ENCODE measurements around the gene UAP1L1.
"Not testable (repeated sequence)": the region's sequence is repeated elsewhere in the genome, so short reads cannot be mapped to it uniquely, and the experiment has no call there.

UAP1L1 gene

DNA sequence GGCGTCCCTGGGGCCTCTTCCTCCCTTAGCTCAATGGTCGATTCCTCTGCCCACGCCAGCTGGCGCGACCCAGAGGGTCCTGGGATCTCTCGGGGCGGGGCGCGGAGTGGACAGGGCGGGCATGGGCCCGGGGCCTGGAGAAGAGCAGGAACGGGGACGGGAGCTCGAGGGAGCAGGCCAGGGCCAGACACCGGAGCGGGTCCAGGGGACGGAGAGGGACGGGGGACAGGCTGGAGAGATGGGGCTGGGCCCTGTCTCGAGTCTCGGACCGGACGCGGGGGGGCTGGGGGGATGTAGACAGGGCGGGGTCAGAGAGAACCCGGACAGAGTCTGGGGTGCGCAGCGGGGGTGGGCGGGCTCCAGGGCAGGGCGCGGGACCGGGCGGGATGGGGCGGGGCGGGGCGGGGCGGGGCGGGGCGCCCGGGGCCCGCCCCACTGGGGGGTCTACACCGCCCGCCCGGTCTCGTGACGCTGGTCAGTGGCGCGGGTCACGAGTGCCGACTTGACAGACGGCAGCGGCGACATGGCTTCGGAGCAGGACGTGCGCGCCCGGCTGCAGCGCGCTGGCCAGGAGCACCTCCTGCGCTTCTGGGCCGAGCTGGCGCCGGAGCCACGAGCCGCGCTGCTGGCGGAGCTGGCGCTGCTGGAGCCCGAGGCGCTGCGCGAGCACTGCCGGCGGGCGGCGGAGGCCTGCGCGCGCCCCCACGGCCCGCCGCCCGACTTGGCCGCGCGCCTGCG is at the start of gene UAP1L1:
Gene UAP1L1, plus strand, starts transcription at position 508 of the 738 bp plus-strand sequence. Its CDS starts 16 bp downstream, at position 524.
- DNase-seq = peak; percentile 4 to 35

DNA sequence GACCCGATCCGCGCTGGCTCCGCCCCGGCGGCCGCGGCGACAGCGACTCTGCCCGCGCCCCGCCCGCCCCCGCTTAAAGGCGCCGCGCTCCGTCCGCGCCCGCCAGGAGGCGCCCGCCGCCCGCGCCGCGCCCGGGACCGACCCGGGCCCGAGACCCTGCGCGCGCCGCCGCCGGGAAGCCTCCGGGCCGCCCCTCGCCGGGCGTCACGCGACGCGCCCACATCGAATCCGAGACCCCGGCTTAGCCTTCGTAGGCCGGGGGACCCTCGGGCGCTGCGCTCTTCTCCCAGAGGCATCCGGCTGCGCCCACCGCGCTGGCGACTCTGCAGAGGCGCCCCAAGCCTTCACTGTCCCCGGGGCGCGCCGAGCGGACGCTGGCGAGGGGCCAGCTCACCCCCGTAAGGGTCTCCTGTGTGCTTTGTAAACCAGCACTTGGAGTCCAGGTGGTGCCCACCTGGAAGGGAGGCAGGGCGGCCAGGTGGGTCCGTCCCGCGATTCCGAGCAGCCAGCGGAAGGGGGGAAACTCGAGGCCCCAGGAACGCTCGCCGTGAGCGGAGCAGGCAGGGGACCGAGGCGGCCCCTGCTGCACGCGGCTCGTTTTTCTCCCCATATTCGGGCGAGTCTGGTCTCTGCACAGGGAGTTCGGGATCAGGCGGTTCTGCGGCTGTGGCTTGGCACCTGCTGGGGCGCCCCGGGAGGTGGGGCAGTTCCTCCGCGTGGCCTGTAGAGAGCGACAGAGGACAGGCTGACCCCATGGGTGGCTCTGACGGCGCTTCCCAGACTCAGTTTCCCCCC is 48.9 kb upstream of the UAP1L1 start:
- DNase-seq = peak in 1 of 2 experiments; percentile 58

DNA sequence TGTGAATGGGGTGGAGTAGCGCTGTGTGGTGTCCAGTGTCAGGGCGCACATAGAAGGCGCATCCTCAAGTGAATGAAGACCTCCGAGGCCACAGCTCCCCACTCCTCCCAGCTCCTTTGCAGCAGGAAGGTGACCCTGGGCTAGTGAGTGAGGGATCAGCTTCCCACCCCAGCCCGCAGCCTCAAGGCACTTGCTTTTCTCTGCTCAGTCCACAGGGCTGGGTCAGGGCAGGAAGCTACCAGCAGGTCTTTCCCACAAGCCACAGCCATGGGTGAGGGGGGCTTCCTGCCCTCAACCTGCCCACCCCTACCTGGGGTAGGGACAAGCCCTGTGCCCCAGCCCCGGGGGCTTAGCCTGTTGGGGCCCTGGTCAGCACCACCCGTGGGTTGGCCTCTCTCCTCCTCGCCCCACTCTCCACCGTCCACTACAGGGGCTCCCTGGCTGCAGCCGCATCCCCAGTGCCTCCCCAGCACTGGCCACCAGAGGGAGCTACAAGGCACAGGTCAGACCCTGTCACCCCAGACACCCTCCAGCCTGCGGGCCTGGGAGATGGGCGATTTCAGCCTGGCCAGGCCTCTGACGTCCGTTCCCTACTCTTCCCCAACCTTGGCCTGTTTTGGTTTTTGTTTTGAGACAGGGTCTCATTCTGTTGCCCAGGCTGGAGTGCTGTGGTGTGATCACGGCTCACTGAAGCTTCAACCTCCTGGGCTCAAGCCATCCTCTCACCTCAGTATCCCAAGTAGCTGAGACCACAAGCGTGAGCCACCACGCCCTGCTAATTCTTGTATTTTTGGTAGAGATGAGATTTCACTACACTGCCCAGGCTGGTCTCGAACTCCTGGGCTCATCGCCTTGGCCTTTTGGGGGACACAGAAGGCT is 48.0 kb upstream of the UAP1L1 start:
- peak; percentile 39 to 41 for DNase-seq

DNA sequence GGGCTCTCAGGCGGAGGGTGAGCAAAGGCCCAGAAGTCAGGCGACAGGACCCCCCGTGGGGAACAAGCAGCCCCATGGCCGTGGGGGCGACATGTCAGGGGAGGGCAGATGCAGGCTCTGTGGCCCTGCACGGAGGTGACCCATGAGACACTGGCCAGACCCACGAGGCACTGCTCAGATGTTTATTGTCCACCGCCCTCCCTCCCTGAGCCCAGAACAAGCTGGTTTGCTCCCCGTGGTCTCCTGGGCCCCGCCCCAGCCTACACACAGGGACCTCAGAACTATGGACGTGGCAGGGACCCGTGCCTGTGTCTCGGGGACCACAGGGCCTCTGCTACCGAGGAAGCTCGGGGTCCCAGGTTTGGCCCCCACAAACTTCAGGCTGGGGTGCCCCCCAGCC is 47.3 kb upstream of the UAP1L1 start:
- DNase-seq = no peak

DNA sequence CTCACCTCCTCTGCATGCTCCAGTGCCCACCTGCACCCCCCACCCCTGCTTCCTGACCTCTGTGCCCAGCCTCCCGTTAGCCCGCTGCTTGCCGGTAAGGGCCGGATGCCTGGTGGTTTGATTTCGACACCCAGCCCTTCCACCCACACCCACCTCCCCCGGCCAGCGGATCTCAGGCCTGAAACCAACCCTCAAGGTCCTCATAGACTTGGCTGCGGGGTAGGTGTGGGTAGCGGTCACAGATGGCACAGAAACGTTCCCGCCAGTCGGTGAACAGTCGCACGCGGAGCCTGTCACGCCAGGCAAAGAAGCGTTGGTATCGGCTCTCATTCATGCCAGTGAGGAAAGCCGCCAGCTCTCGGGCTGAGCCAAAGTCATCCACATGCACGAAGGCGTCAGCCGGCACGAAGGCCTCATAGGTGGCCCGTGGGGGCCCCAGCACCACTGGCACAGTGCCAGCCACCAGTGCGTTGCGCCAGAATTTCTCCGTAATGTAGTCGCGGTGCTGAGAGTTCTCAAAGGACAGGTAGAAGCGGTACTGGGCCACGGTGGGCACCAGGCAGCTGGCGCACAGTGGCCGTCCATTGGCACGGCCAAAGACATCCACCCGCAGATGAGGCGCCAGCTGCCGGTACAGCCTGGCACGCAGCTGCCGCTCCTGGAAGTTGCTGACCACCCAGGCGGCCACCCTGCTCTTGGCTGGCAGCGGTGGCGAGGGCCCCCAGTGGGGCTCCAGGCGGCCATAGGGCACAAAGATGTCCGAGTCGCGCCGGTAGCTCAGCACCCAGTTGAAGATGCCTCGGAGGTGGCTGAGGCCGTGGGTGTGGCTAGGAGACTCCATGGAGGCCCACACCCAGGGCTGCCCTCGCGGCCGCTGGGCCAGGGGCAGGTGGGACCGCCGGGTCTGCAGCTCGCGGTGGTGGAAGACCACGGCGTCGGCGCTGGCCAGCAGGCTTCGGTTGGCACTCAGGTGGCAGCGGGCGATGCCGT is 46.5 kb upstream of the UAP1L1 start:
- no peak for DNase-seq

DNA sequence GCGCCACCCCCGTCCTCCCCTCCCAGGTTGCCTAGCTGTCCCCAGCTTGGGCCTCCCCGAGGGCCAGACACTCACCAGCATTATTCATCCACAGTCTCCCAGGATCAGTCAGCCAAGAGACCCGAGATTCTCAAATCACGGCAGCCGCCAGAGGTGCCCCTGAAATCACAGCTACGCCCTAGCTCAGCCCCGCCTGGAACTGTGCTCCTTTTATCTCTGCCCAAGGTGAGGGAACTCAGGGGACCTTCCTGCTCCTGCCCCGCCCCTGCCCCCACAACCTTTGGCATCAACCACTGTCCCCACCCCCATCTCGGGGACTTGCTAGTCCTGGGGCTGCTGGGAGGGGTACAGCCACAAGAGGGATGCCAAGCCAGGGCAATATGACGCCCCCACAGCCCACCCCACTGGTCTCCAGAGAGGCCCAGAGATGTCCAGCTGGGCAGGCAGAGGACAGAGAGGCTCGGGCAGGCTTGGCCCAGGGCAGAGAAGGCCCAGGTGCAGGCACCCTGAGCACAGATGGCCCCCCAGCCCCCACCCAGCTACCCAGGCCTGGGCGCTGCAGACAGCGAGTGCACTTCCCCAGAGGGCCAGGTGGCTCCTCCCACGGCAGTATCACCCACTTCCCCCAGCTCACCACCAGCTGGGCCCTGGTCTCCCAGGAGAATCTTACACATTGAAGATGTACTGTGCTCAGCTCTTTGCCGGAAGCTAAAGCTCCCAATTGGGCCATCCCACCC is 45.2 kb upstream of the UAP1L1 start, which contains the start of gene FUT7:
Gene FUT7, minus strand, starts transcription at position 185 of the 737 bp plus-strand sequence. Its CDS starts 97 bp downstream, at position 88.
- DNase-seq = no peak

DNA sequence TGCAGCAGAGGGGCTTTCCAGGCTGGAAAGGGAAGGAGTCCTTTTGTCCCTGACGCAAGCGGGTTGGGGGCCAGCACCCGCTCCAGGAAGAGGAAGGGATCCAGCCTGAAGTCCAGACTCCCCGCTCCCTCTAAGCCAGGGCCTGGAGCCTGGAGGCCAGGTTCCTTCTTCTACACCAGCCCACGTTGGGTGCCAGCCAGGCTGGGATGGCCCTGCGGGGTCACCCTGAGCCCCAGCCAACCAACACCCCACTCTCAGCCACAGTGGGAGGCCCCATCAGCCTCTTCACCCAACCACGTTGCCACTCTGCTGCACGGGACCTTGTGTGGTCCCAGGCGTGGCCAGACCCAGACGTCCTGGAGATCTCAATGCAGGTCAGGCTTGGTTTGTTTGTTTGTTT is 44.5 kb upstream of the UAP1L1 start:
- no peak for DNase-seq

DNA sequence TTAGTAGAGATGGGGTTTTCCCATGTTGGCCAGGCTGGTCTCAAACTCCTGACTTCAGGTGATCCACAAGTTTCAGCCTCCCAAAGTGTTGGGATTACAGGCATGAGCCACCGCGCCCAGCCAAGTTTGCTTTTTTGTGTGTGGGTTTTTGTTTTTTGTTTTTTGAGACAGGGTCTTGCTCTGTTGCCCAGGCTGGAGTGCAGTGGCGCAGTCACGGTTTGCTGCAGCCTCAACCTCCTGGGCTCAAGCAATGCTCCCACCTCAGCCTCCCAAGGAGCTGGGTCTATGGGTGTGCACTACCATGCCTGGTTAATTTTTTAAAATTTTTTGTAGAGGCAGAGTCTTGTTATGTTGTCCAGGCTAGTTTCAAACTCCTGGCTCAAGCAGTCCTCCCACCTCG is 43.8 kb upstream of the UAP1L1 start:
- DNase-seq = not testable (repeated sequence)

DNA sequence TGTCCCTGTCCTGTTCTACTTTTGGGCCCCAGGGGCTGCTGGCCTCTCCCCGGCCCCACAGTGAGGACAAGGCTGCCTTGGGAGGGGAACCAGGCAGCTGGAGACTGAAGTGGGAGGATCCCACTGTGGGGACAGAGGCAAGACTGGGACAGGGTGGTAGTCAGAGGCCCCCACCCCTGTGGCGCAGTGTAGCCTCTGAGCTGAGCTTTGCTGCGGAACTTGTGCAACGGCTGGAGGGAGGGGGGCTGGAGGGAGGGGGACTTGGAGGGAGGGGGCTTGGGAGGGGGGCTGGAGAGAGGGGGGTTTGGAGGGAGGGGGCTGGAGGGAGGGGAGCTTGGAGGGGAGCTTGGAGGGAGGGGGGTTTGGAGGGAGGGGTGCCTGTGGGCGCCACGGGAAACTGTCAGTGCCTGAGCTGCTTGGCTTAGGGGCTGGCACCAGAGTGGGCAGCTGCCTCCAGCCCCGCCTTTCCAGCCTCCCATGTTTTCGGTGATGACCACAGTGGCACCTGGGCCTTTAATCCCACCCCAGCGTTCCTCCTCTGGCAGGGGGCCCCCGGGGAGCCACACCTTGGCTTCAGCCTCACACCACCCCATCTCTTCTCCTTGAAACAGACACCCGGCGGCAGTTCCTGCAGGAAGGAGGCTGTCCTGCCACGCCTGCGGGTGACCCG is 43.1 kb upstream of the UAP1L1 start:
- DNase-seq = no peak

GRCh38 chr9:137034709-137035506 is 42.4 kb upstream of the UAP1L1 start:
- DNase-seq = peak; percentile 68 to 89

DNA sequence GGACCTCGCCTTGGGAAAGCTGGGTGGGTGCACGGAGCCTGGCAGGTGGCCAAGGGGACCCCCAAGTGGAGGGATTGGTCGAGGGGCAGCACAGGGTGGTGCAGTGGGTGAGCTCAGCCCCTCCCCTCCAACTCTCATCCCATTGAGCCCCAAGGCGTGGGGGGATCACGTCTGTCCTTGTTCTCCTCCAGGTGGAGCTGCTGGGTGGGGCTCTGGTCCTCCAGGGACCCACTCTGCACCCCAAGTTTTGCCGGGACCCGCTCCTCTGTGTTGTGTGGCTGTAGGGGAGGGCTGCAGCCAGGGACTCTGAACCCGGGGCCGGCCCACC is 41.8 kb upstream of the UAP1L1 start:
- DNase-seq = no peak

- no peak for DNase-seq
Observed at GRCh38 chr9:137035937-137036336, 41.4 kb upstream of the UAP1L1 start.

DNA sequence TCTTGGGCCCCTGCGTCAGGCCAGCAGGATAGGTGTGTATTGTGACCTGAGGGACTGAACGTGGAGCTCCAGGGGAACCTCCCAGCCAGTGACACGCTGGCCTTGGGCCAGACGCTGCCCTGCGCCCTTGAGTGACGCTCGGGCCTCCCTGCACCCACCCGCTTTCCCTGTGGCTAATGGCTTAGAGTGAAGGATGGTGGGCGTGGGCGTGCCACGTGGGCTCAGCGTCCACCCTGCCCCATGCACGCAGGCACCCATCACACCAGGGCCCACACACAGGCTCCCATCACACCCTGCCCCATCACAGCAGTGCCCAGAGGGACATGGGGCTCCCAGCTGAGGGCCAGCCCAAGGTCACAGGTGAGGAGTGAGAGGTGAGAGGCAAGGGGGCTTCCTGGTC is 40.3 kb upstream of the UAP1L1 start:
- no peak for DNase-seq

DNA sequence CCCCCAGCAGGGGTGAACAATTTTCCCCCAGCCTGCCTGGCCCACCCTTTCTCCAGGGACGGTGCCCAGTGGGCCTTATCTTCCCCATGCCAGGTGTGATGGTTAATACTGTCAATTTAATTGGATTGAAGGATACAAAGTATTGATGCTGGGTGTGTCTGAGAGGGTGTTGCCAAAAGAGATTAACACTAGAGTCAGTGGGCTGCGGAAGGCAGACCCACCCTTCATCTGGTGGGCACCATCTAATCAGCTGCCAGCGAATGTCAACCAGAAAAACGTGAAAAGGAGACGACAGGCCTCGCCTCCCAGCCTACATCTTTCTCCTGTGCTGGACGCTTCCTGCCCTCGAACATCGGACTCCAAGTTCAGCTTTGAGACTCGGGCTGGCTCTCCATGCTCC is 39.8 kb upstream of the UAP1L1 start:
- DNase-seq = no peak

GRCh38 chr9:137038916-137039315 is 38.4 kb upstream of the UAP1L1 start:
- DNase-seq = no peak

- no peak for DNase-seq
Observed at GRCh38 chr9:137039611-137040366, 37.5 kb upstream of the UAP1L1 start.

- no peak for DNase-seq
Observed at GRCh38 chr9:137040568-137040967, 36.7 kb upstream of the UAP1L1 start.

DNA sequence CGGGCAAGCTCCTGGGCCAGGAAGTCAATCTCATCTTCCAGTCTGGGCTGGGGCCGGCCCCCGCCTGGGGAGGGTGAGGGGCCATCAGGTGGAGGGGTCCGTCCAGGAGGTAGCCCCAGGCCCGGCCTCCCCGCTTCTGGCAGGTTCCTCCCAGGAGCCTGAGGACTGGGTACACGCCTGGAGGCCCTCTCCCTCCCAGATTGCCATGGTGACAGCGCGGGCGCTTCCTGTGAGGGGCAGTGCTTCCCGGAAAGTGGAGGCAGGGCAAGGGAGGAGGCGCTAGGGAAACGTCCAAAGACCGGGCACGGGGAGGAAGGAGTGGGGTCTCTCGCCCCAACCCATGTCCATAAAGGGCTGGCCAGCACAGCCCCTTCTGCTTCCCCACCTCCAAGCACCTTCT is 36.2 kb upstream of the UAP1L1 start:
- DNase-seq = no peak

Data from SHP77 (cell line).